Stimulated activated CD8-positive, alpha-beta memory T cell treated with anti-CD3 and anti-CD28 coated beads, Interleukin-15, amount 100 ng/mL, for 48 hours (primary cell): ENCODE results near the gene EHD4.

ENCODE experiments used
- DNase-seq, 2 donors: peaks; one replicate each; pipeline ENCODE4 v3.0.0-alpha.2; 2020; ENCODE audit warnings: low read depth in 2 of 2

EHD4 gene

DNA sequence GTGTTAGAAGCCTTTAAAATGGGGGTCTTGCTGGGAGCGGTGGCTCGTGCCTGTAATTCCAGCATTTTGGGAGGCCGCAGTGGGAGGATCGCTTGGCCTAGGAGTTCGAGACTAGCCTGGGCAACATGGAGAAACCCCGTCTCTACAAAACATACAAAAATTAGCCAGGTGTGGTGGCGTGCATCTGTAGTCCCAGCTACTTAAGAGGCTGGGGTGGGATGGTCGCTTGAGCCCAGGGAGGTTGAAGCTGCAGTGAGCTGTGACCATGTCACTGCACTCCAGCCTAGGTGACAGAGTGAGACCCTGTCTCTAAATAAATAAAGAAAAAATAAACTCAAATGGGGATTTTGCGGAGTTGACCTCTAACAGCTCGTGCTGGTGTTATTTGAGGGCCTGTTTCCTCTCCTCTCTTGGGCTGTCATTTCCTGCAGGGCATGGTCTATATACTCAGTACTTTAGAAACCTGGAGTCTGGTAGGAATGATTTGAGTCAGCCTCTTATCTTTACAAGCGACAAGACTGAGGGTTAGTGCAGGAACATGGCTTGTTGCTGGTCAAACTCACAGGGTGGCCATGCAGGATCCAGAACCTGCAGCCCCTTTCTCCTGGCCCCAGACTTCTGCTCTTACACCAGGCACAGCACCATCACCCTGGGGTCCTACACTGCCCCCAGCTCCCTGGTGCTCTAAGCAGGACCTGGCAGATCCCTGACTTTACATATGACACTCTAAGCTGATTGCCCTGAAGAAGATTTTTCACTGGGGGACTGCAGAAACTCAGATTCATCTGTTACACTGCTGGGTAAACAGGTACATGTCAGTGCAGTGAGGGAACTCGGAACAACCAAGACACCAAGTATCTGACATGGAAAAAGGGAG, 15.1 kb downstream of the EHD4 start:
- DNase-seq, result no peak

DNA sequence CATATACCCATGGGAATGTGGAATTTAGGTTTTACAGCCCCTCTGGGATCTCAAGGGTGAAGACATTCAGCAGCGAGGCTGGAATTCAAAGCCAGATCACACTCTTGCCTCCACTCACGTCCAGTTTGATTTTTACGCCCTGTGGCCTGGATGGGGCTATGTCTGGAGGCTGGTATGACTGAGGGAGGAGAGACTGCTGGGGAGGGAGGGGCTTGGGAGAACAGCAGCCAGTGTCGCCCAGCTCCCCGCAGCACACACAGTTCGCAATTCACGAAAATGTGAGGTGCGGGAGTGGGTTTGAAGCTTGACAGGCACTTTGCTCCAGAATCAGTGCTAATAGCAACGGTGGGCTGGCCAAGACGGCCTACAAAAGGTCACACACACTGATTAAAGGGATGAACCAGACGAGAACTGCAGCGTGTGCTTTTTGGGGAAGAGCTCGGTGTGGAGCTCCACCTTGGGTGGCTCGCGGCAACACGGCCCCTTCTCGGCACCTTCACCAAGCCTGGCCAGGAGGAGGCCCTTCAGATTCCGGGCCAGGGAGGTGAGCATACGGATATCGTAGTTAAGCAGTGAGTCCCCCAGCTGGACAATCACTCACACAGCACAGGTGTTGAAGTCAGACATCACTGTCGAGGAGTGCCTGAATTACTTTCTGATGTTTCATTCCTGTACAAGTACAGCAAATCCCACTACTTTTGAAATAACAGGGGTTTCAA, 16.4 kb downstream of the EHD4 start:
- no peak for DNase-seq

DNA sequence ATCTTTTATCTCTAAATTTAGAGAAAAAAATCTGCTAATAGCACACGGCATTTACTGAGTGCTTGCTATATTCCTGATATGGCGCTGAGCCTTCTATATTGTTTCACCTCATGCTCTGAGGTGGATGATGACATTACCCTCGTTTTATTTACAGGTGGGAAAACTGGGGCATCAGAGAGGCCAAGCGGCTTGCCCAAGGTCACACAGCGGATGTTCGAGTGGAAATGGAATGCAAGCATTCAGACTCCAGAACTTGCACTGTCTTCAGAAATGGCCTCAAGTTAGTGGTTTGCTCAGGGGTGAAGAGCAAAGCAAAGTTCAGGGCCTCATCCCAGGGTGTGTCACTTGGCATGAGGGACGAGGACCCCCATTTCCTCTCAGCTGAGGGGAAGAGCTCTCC, 17.3 kb downstream of the EHD4 start:
- DNase-seq, result no peak

- no peak for DNase-seq
These were observed 18.3 kb downstream of the EHD4 start for GRCh38 chr15:41954036-41954435.

DNA sequence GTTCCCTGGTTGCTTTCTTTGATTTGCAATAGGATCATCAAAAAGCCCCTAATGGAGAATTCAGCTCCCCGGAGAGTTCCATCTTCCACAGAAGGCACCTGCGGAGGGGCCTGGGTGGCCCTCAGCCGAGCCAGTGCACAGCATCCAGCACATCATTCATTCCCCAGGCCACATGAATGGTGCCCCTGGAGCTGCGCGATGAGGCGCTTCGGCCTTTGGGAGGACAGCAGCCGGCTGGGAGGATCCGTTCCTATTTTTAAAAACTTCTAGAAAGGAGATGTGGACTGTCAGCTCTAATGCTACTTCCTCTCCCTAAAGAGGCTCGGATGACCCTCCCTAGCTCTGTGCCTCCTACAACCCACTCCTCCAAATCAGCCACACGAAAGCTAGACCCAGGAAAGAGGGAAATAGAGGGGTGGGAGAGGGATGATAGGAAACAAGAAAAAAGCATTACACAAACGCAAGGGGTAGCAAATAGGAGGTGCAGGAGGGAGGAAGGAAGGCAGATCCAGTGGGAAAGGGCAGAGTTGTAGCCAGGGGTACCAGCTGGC, 20.3 kb downstream of the EHD4 start:
- no peak for DNase-seq

- no peak for DNase-seq
These were observed 20.8 kb downstream of the EHD4 start for GRCh38 chr15:41951571-41951970.

- DNase-seq, result no peak
These were observed 21.9 kb downstream of the EHD4 start for GRCh38 chr15:41950489-41950888.

- no peak for DNase-seq
These were observed 22.3 kb downstream of the EHD4 start for GRCh38 chr15:41950127-41950483.

GRCh38 chr15:41949401-41950126, 22.8 kb downstream of the EHD4 start:
- DNase-seq, result no peak

DNA sequence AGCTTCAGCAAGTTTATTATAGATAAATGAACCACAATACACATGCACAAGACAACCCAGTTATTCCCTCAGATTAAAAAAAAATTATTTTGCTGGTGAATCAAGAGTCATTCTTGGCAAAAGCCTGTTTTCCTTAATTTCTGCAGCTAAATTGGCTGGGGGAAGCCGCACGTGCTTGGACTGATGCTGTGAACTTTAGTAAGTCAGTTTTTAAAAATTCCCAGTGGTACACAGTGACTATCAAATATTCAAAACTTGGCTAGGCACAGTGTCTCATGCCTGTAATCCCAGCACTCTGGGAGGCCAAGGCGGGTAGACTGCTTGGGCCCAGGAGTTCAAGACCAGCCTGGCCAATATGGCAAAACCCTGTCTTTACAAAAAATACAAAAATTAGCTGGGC, 23.9 kb downstream of the EHD4 start:
- DNase-seq, result no peak

DNA sequence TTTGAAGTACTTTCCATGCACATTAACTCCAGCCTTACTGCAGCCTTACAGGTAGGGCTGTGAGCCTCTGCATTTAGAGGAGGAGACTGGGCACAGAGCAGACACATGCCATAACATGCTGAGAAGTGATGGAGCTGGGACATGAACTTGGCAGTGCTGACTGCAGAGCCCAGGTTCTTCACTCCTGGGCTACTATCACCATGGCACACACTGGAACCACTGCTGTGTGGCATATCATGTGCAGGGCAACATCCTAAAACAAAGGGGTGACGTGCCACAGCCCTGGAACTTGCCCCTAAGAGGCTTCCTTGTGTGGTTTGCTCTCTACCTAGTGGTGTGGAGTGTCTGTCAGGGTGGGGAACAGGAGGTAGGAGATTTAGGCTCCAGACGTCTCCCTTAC, 25.4 kb downstream of the EHD4 start:
- no peak for DNase-seq

DNA sequence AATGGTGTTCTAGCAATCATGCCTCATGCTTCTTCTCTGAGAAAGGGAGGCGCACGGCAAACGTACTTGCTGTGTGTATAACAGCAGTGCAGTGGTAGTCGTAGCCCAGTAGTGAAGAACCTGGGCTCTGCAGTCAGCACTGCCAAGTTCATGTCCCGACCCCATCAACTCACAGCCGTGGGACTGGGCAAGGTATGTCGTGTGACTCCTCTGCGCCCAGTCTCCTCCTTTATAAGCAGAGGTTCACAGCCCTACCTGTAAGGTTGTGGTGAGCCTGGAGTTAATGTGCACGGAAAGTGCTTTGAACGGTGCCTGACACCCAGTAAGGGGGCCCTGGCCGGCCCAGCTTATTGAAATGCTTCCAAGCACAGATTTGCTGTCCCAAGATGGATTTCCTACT, 26.6 kb downstream of the EHD4 start:
- no peak for DNase-seq

- no peak for DNase-seq
These were observed 27.1 kb downstream of the EHD4 start for GRCh38 chr15:41945221-41945620.

DNA sequence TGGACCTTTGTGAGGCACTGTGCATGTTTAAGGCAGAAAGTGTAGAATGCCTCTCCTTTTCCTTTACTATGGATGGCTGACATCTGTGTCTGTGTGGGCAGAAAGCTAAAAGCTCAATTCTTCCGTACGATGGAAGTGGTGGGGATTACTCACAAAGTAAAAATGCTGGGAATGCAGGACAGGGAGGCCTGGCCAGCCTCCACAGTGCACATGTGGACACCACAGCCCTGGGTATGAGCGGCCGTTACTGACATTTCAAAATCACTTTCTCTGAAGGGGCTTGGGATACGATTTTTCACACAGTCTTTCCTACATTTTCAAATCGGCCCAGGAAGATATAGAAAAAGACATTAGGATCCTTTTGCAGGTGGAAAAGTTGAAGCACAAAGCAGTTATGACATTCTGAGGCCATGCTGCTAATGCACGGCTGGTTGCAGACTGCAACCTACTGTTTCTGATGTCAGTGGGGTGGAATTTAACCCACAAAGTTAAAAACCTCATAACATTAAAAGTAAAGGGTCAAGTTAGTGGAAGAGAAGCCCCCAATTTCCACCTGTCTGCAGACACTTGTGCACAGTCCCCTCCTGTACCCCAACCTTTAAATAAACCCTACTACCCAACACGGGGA, 27.9 kb downstream of the EHD4 start:
- DNase-seq, result no peak

- no peak for DNase-seq
These were observed 28.6 kb downstream of the EHD4 start for GRCh38 chr15:41943543-41944312.

DNA sequence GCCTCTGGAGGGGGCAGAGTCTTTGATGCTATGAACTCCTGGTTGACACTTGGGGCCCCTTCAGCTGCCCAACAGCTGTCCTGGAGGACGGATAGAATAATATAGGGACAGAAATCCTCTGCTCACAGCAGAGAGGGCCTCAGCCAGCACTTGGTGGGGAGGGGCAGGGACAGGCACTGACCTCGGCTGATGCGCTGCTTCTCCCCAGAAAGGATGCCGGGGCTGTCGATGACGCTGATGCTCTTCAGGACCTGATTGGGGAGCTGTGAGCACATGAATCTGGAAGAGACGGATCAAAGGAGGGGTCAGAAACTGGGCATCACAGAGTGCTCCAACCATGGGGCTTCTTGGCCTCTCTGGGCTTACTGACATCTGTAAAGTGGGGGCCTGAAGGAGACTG, 29.5 kb downstream of the EHD4 start:
- DNase-seq, result no peak

GRCh38 chr15:41941644-41942415, 30.5 kb downstream of the EHD4 start:
- no peak for DNase-seq

DNA sequence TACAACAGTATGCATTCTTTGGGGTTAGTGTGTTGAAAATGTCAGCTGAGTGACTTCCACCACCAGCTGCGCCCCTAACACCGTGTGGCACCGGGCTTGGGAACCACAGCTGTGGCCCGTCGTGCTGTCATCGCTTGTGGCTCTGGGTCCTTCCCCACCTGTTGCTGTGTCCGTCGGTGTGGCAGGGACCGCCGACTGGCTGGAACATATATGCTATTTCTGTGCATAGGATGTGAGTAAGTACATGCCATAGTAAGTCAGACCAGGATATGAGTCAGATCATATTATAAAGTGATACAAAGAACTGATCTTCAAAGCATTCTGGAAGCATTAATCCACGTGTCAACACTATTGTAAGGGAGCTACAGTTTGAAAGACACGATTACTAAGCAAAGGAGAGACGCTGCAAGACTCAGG, 31.9 kb downstream of the EHD4 start:
- DNase-seq, result peak; percentile 53 to 62

GRCh38 chr15:41939986-41940385, 32.4 kb downstream of the EHD4 start:
- DNase-seq, result no peak

DNA sequence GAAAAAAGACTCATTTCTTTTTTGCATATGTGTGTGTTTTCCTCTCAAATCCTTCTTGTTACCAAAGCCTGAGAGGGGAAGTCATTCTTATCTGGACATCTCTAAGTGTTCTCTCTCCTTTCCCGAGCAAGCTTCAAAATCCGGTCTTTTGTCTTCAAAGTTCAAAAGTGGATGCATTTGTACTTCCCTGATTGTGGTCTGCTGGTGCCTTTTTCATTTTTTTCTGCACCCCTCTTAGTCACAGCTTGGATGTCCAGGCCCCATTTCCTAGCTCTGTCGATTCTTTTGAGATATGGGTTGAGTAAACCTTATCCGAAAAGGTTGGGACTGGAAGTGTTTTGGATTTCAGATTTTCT, 34.8 kb downstream of the EHD4 start:
- no peak for DNase-seq
